ENCODE measurements around the gene NOA1. TPM values are rescaled to one million over a fixed set of nuclear protein-coding genes. Genes with fewer than 3 reads are reported as not detected.

The NOA1 gene
- polyA plus RNA-seq, 1 donor from 2014 or later, result 17.1 TPM

DNA sequence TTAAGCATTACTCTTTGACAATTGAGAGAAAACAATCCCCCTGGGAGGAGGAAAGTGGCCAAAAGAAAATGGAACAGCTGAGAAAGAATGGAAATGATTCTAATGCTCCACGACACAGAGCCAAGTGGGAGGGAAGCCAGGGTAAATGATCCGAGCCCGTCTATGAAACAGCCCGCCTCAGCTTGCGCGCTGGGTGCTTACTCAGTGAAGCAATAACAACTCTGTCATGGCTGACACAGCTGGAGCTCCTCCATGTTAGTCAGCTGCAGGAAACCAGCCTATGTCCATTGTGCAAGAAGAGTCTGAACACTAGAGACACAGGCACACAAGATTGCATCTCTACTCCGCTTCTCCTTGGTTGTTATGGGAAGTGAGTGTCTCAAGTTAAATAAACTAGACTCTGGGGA, 19.3 kb downstream of the NOA1 start:
- Histone ChIP-seq H3K9ac (ENCODE audit: low read length) (no peak overlapping the region), H3K36me3 (ENCODE audit: insufficient read depth, low read length) (no peaks in the 10 kb centered on the region), H3F3A (ENCODE audit: insufficient read depth, low read length, poor library complexity, severe bottlenecking) (no peaks in the 10 kb centered on the region), H3K4me3 (ENCODE audit: low read length) (no peak overlapping the region), H3K79me2 (replicated peaks; ENCODE audit: insufficient read depth, low read length) (no peaks in the 10 kb centered on the region), H3K27me3 (ENCODE audit: insufficient read depth, low read depth, low read length) (no peaks in the 10 kb centered on the region), H3K4me2 (ENCODE audit: low read length) (no peak overlapping the region), H4K20me1 (ENCODE audit: insufficient read depth) (no peaks in the 10 kb centered on the region), H2AFZ (ENCODE audit: low read depth, low read length) (no peak overlapping the region), H3K9me3 (ENCODE audit: low read length) (no peaks in the 10 kb centered on the region), H3K27ac (ENCODE audit: low read length) (no peak overlapping the region), H3K9me2 (ENCODE audit: insufficient read depth, low read length) (no peaks in the 10 kb centered on the region)
- no peak for TF ChIP-seq MXI1 (conservative IDR thresholded peaks at IDR 0.05; ENCODE audit: poor library complexity, severe bottlenecking)
- TF ChIP-seq SMC3 (conservative IDR thresholded peaks at IDR 0.05; ENCODE audit: poor library complexity), result no peak
- no peak for TF ChIP-seq POLR2AphosphoS5 (IDR thresholded peaks at IDR 0.05)
- no peak for TF ChIP-seq EZH2 (IDR thresholded peaks at IDR 0.05; ENCODE audit: borderline replicate concordance, insufficient read depth, low read length, poor library complexity, severe bottlenecking)
- TF ChIP-seq, protein P1, sequence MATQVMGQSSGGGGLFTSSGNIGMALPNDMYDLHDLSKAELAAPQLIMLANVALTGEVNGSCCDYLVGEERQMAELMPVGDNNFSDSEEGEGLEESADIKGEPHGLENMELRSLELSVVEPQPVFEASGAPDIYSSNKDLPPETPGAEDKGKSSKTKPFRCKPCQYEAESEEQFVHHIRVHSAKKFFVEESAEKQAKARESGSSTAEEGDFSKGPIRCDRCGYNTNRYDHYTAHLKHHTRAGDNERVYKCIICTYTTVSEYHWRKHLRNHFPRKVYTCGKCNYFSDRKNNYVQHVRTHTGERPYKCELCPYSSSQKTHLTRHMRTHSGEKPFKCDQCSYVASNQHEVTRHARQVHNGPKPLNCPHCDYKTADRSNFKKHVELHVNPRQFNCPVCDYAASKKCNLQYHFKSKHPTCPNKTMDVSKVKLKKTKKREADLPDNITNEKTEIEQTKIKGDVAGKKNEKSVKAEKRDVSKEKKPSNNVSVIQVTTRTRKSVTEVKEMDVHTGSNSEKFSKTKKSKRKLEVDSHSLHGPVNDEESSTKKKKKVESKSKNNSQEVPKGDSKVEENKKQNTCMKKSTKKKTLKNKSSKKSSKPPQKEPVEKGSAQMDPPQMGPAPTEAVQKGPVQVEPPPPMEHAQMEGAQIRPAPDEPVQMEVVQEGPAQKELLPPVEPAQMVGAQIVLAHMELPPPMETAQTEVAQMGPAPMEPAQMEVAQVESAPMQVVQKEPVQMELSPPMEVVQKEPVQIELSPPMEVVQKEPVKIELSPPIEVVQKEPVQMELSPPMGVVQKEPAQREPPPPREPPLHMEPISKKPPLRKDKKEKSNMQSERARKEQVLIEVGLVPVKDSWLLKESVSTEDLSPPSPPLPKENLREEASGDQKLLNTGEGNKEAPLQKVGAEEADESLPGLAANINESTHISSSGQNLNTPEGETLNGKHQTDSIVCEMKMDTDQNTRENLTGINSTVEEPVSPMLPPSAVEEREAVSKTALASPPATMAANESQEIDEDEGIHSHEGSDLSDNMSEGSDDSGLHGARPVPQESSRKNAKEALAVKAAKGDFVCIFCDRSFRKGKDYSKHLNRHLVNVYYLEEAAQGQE (IDR thresholded peaks at IDR 0.05; ENCODE audit: borderline replicate concordance), result no peak
- TF ChIP-seq, protein P2, sequence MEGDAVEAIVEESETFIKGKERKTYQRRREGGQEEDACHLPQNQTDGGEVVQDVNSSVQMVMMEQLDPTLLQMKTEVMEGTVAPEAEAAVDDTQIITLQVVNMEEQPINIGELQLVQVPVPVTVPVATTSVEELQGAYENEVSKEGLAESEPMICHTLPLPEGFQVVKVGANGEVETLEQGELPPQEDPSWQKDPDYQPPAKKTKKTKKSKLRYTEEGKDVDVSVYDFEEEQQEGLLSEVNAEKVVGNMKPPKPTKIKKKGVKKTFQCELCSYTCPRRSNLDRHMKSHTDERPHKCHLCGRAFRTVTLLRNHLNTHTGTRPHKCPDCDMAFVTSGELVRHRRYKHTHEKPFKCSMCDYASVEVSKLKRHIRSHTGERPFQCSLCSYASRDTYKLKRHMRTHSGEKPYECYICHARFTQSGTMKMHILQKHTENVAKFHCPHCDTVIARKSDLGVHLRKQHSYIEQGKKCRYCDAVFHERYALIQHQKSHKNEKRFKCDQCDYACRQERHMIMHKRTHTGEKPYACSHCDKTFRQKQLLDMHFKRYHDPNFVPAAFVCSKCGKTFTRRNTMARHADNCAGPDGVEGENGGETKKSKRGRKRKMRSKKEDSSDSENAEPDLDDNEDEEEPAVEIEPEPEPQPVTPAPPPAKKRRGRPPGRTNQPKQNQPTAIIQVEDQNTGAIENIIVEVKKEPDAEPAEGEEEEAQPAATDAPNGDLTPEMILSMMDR (IDR thresholded peaks at IDR 0.05; ENCODE audit: poor library complexity, severe bottlenecking), result no peak
- no peak for TF ChIP-seq EP300 (conservative IDR thresholded peaks at IDR 0.05; ENCODE audit: poor library complexity, severe bottlenecking)
- no peak for TF ChIP-seq RAD21 (conservative IDR thresholded peaks at IDR 0.05)
- no peak for TF ChIP-seq TAF1 (IDR thresholded peaks at IDR 0.05; ENCODE audit: low read depth)

DNA sequence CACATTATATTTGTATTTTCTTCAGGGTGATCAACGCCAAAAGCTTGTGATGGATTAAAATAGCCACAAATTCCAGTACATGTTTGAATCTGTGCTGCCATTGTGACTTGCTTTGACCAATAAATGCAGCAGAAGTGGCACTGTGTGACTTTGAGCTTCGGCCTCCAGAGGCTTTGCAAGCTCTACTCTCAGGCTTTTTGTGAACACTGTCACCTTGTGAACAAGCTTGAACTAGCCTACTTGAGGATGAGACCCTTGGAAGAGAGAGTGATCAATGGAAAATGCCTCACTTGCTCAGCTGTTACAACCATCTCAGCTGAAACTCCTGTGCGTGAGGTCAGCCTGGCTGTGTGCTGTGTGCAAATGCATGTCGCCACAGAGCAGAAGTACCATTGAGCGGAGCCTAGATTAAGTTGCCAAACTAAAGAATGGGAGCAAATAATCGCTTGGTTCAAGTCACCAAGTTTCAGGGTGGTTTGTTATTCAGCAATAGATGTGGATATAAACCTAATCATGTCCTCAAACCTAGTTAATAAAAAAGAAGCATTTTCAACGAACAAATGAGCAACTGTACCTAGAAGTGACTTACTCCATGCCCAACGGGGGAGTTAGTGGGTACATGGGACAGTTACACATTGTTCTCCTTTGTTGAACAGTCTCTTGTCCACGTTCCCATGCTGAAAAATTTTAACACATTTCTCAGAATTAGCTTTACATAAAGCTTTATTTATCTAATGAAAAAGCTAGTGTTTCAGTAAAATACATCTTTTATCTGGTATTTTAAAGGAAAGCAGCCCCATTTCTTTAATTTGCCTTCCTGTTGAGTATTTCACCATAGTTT, 23.5 kb downstream of the NOA1 start:
- Histone ChIP-seq H3K79me2 (replicated peaks; ENCODE audit: insufficient read depth, low read length) (no peaks in the 10 kb centered on the region), H3K4me2 (ENCODE audit: low read length) (no peak overlapping the region), H3K9me3 (ENCODE audit: low read length) (no peaks in the 10 kb centered on the region), H3K27me3 (ENCODE audit: insufficient read depth, low read depth, low read length) (no peaks in the 10 kb centered on the region), H4K20me1 (ENCODE audit: insufficient read depth) (no peaks in the 10 kb centered on the region), H2AFZ (ENCODE audit: low read depth, low read length) (no peak overlapping the region), H3K9me2 (ENCODE audit: insufficient read depth, low read length) (no peaks in the 10 kb centered on the region), H3K27ac (ENCODE audit: low read length) (no peak overlapping the region), H3K36me3 (ENCODE audit: insufficient read depth, low read length) (no peaks in the 10 kb centered on the region), H3K4me3 (ENCODE audit: low read length) (no peak overlapping the region), H3K9ac (ENCODE audit: low read length) (no peak overlapping the region), H3F3A (ENCODE audit: insufficient read depth, low read length, poor library complexity, severe bottlenecking) (no peaks in the 10 kb centered on the region)
- TF ChIP-seq MXI1 (conservative IDR thresholded peaks at IDR 0.05; ENCODE audit: poor library complexity, severe bottlenecking), result no peak
- no peak for TF ChIP-seq TAF1 (IDR thresholded peaks at IDR 0.05; ENCODE audit: low read depth)
- TF ChIP-seq SMC3 (conservative IDR thresholded peaks at IDR 0.05; ENCODE audit: poor library complexity), result no peak
- TF ChIP-seq EZH2 (IDR thresholded peaks at IDR 0.05; ENCODE audit: borderline replicate concordance, insufficient read depth, low read length, poor library complexity, severe bottlenecking), result no peak
- TF ChIP-seq, protein P2 (IDR thresholded peaks at IDR 0.05; ENCODE audit: poor library complexity, severe bottlenecking), result no peak
- TF ChIP-seq EP300 (conservative IDR thresholded peaks at IDR 0.05; ENCODE audit: poor library complexity, severe bottlenecking), result no peak
- TF ChIP-seq, protein P1 (IDR thresholded peaks at IDR 0.05; ENCODE audit: borderline replicate concordance), result no peak
- TF ChIP-seq RAD21 (conservative IDR thresholded peaks at IDR 0.05), result no peak
- no peak for TF ChIP-seq POLR2AphosphoS5 (IDR thresholded peaks at IDR 0.05)
